HTR-8/SVneo (cell line): ENCODE data around the gene GNRH2.
"Not testable (repeated sequence)": the region's sequence is repeated elsewhere in the genome, so short reads cannot be mapped to it uniquely, and the experiment has no call there.

Experiments
- DNase-seq: peaks from one replicate; pipeline ENCODE4 v3.0.0; 2011; ENCODE audit warnings: low spot score, mixed read lengths; ENCODE audit not compliant: insufficient read length
- FAIRE-seq: peaks from 2 replicates; lab custom pipeline; 2011; peaks lifted over from hg19 to GRCh38; lab: Jason Lieb, UNC

GNRH2 gene

GRCh38 chr20:3071610-3072529 lies 28.4 kb downstream of the GNRH2 start, which contains the start of gene OXT:
Gene OXT, plus strand, starts transcription at chr20:3071620. Its CDS starts 36 bp downstream, at chr20:3071656.
- DNase-seq (no peak), FAIRE-seq (no peak)

- DNase-seq (no peak), FAIRE-seq (no peak)
Measured at GRCh38 chr20:3072530-3073250, 29.3 kb downstream of the GNRH2 start.

GRCh38 chr20:3073251-3073643 lies 29.8 kb downstream of the GNRH2 start:
- DNase-seq, FAIRE-seq: not testable (repeated sequence)

GRCh38 chr20:3074812-3075211 lies 31.4 kb downstream of the GNRH2 start:
- DNase-seq (no peak), FAIRE-seq (no peak)

GRCh38 chr20:3075315-3075714 lies 31.9 kb downstream of the GNRH2 start:
- not testable (repeated sequence) for FAIRE-seq, DNase-seq

- FAIRE-seq, result peak; percentile 48
- no peak for DNase-seq
Measured at GRCh38 chr20:3077618-3078134, 34.3 kb downstream of the GNRH2 start.

- DNase-seq (peak; percentile 79), FAIRE-seq (no peak)
Measured at GRCh38 chr20:3080939-3081388, 37.5 kb downstream of the GNRH2 start.

- DNase-seq, result no peak
- FAIRE-seq, result no peak
Measured at GRCh38 chr20:3081641-3082040, 38.2 kb downstream of the GNRH2 start.

GRCh38 chr20:3082306-3082951 lies 39.0 kb downstream of the GNRH2 start:
- FAIRE-seq, result no peak
- DNase-seq, result no peak

GRCh38 chr20:3082955-3083952 lies 39.8 kb downstream of the GNRH2 start:
- DNase-seq (no peak), FAIRE-seq (no peak)

- FAIRE-seq, result no peak
Measured at GRCh38 chr20:3084283-3084985, 41.0 kb downstream of the GNRH2 start, which contains the start of gene AVP. Gene AVP, minus strand, starts transcription at chr20:3084724. Its CDS starts 50 bp downstream, at chr20:3084674.

GRCh38 chr20:3084986-3085360 lies 41.6 kb downstream of the GNRH2 start:
- DNase-seq, result no peak
- FAIRE-seq, result no peak

More at GRCh38 chr20:3084283-3084985, 41.0 kb downstream of the GNRH2 start, which contains the start of gene AVP:
- no peak for DNase-seq

- FAIRE-seq (no peak), DNase-seq (no peak)
Measured at GRCh38 chr20:3085571-3086072, 42.2 kb downstream of the GNRH2 start.

- DNase-seq, result no peak
- FAIRE-seq, result no peak
Measured at GRCh38 chr20:3088031-3088430, 44.6 kb downstream of the GNRH2 start.

GRCh38 chr20:3090565-3090964 lies 47.1 kb downstream of the GNRH2 start:
- DNase-seq (no peak), FAIRE-seq (no peak)

GRCh38 chr20:3092611-3093379 lies 49.4 kb downstream of the GNRH2 start:
- DNase-seq (no peak), FAIRE-seq (no peak)

- no peak for FAIRE-seq
Measured at GRCh38 chr20:3093861-3094361, 50.5 kb downstream of the GNRH2 start.

More at GRCh38 chr20:3093861-3094361, 50.5 kb downstream of the GNRH2 start:
- DNase-seq, result no peak
